WI38 (cell line): ENCODE results near the gene SLC1A7.

Experiments
- H3K4me3 ChIP-seq: 2 replicates; pipeline ENCODE4 v1.5.1; 2011; ENCODE audit warnings: low read depth, mild to moderate bottlenecking, control low read depth, low read length
- CTCF ChIP-seq: IDR thresholded peaks from 2 replicates; pipeline ENCODE4 v1.5.1; 2012; ENCODE audit warnings: low read depth, mild to moderate bottlenecking, control low read depth, low read length

The SLC1A7 gene

GRCh38 chr1:53057127-53057526, 85.3 kb downstream of the SLC1A7 start:
- no peak for TF ChIP-seq CTCF
- no peak overlapping the region for H3K4me3 ChIP-seq

GRCh38 chr1:53051676-53052075, 90.8 kb downstream of the SLC1A7 start:
- no peak for TF ChIP-seq CTCF
- H3K4me3 ChIP-seq: no peak overlapping the region

DNA sequence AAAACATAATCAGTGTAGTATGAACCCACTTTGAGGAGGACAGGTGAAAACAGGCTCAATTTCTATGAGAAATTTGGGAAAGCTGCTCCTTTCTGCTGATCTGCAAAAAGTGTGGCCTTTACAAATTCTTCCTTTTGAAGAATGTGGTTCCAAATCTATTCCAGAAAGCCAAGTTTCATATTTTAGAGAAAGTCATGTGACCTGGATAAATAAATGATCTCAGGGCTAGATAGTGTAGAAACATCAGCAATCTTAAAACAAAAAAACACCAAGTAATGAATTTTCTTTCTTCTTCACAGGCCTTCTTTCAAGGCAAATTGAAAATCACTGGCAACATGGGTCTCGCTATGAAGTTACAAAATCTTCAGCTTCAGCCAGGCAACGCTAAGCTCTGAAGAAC, 92.1 kb downstream of the SLC1A7 start:
- TF ChIP-seq CTCF: no peak
- H3K4me3 ChIP-seq: no peak overlapping the region

- H3K4me3 ChIP-seq: no peak overlapping the region
These were observed 92.9 kb downstream of the SLC1A7 start for GRCh38 chr1:53049574-53049967.

GRCh38 chr1:53048960-53049573, 93.4 kb downstream of the SLC1A7 start:
- no peak for TF ChIP-seq CTCF
- H3K4me3 ChIP-seq: no peak overlapping the region

More at GRCh38 chr1:53049574-53049967, 92.9 kb downstream of the SLC1A7 start:
- TF ChIP-seq CTCF: no peak

DNA sequence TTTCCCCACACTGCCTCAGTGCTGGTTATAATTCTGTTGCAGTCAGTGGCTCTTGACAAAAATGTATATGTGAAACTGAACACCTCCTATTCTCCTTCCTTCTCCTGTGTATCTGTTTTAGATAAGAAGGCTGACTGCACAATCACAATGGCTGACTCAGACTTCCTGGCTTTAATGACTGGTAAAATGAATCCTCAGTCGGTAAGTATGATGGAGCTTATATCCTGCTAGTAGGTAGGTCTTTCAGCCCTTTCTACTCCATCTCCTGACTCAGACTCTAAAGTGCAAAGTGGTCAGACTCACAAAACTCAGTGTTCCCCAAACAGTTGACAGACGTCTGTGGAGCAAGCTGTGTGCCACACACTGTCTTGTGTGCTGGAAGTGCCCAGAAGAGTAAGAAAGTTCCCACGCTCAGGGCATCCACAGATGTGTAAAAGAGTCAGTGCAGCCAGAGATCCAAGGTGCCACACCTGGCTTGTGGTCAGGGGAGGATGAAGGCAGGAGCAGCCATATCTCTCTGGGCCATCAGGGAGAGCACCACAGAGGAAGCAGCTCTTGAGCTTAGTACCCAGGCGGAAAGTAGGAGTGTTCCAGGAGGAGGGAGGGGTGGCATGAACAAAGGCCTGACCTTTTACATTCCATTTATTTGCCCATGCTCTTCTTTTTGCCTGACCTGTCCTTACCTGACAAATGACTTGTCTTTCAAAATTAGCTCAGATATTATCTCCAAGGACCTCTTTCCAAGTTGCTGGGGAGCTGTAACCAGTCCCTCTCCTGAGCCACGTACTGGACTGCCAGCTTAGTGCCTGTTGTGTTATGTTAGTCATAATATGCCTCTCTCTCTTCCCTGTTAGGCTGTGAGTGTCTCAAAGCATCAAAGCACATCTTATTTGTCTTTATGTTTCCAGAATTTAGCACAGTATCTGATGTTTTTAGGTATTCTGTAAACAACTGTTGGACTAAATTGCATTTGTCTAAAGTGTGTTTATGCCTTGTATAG, 94.4 kb downstream of the SLC1A7 start:
- TF ChIP-seq CTCF: no peak

GRCh38 chr1:53046930-53047329, 95.5 kb downstream of the SLC1A7 start:
- H3K4me3 ChIP-seq: no peak overlapping the region
- no peak for TF ChIP-seq CTCF

More for the DNA sequence above, 94.4 kb downstream of the SLC1A7 start:
- H3K4me3 ChIP-seq: no peak overlapping the region
